GM21447 (cell line): ENCODE results near the gene ACO1.

Experiments
- ATAC-seq: cut with Tn5 transposase; IDR thresholded peaks from one replicate; pipeline ENCODE4 v1.9.1; 2021; ENCODE audit not compliant: unreplicated experiment

ACO1 gene

DNA sequence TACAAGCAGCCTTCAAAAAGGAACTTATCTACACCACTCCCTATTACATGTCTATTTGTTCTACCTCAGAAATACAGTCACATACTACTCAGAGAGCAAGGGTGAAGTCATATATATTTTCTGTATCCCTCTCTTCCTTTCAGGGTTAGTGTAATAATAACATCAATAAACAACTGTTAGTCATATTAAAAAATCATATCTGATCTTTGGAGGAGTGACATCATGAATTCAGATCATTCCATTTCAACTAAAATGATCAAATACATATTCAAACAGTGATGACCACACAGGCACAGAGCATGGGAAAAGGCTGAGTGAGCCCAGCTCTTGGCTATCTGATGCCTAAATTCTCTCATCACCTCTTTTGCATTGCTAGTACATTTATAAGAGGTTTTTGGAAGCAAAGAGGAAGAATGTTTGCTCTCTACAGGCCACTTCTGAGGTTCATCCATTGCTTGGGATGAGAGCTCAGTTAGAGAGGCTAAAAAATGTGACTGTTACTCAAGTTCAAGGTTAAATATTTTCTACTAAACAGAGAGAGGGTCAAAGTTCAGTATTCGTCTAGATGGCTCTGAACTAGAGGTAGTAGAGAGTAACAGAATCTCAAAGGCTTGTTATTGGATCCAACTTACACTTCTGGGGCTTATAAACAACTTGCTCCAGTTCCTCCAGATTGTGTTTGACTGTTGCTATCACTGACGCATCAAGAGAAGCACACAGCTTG, 102.6 kb downstream of the ACO1 start:
- no peak for ATAC-seq

DNA sequence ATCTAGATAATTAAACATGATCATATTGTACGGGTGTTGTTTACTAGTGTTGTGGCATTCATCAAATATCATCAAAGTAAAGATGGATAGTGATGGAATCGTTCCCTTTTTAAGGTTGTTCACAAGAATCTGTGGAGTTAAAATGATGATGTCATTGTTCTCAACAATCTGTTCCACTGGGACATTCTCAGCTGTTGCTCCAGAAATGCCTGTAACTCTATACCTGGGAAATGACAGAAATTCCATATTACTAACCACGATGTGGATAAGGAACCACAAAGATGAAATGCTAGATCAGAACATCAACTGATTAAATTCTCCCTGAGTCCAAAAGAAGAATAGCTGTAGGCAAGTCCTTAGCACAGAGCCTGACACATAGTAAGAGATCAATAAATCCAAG, 103.5 kb downstream of the ACO1 start:
- no peak for ATAC-seq

GRCh38 chr9:32490601-32491000, 106.2 kb downstream of the ACO1 start:
- ATAC-seq, result no peak

DNA sequence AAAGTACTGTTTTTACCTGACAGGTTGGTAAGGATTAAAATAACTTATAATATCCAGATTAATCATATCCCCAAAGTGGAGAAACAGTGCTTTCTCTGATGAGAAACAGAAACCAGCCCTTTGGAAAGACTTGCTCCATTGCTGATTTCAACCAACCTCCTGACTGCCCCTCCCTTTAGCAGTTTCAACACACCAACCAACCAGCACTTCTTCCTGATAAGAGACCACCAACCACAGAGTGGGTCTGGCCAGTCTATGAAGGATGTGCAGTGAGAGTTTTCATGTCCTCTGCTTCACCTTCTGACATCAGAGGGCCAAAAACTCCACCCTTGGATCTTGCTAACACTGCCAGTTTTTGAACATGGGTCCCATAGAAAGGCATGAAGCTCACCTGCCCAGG, 113.5 kb downstream of the ACO1 start:
- no peak for ATAC-seq

GRCh38 chr9:32500768-32501167, 116.3 kb downstream of the ACO1 start:
- ATAC-seq, result no peak

- ATAC-seq, result no peak
These were observed 117.4 kb downstream of the ACO1 start for GRCh38 chr9:32501868-32502267.

DNA sequence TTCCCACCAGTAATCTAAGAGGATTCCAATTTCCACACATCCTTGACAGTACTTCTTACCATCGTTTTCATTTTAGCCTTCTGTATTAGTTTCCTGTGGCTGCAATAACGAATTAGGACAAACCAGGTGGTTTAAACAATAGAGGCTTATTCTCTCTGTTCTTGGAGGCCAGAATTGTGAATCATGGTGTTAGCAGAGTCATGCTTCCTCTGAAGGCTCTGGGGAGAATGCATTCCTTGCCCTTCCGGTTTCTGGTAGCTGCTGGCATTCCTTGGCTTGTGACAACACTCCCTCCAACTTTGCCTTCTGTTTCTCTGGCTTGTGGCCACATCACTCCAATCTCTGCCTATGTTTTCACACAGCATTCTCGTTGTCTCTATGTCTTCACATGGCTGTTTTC, 118.0 kb downstream of the ACO1 start:
- no peak for ATAC-seq

DNA sequence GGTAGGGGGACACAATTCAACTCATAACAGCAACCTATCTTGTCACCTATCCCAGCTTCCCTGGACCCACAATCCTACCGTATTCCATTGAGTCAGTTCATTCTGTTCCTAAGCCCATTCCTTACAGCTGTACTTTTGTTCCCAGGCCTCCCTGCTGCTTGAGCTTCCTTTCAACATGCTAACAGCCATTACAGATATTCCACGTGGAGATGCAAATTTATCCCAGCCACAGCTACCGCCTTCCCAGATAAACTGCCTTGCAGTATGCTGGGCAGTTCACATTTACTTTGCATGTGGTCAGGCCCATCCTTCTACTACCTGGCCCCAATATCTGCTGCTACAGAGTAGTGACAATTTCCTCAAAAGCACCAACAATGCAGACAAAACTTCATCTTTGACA, 118.6 kb downstream of the ACO1 start:
- no peak for ATAC-seq
